IMR-90 (cell line): Measurements from ENCODE around the gene MMAB. TPM values are rescaled to one million over a fixed set of nuclear protein-coding genes. Genes with fewer than 3 reads are reported as not detected.

ENCODE experiments used
- ATAC-seq: fragments of 200-7000 bp; cut with Tn5 transposase; 2 replicates; pipeline ENCODE4 v1.9.1; 2020; ENCODE audit warnings: low read depth, mild to moderate bottlenecking, moderate library complexity
- BruUV-seq: library from RNA; stranded (reverse); fragments of 400-500 nt; replicated peaks from 2 replicates; lab custom pipeline; 2021; lab: Mats Ljungman, UMichigan
- CTCF ChIA-PET: fragments of 300-600 bp; formaldehyde crosslinking; extraction: SDS; loops from one replicate; lab custom pipeline; 2021; ENCODE audit warnings: antibody characterized with exemption; lab: Yijun Ruan, JAX
- POLR2A ChIA-PET: fragments of 300-600 bp; sonication (Branson Sonifier 250); formaldehyde crosslinking; loops from one replicate; lab custom pipeline; 2022; ENCODE audit warnings: antibody characterized with exemption; ENCODE audit not compliant: unreplicated experiment; lab: Charles Lee
- DNase-seq: peaks from one replicate; pipeline ENCODE4 v3.0.0; 2013
- H2AFZ ChIP-seq: replicated peaks from 2 replicates; pipeline ENCODE3; 2013; ENCODE audit warnings: low read length, mild to moderate bottlenecking; ENCODE audit not compliant: poor library complexity
- H2AK5ac ChIP-seq: 2 replicates; pipeline ENCODE4 v1.6.1; 2013; ENCODE audit warnings: low read depth, low read length, inconsistent platforms
- H2AK9ac ChIP-seq: replicated peaks from 2 replicates; pipeline ENCODE3; 2013; ENCODE audit warnings: mild to moderate bottlenecking, low read depth, low read length, moderate library complexity; ENCODE audit not compliant: poor library complexity
- H2BK120ac ChIP-seq: 2 replicates; pipeline ENCODE4 v1.6.1; 2013; ENCODE audit warnings: low read depth, low read length, inconsistent platforms
- H2BK15ac ChIP-seq: 3 replicates; pipeline ENCODE4 v1.6.1; 2013; ENCODE audit warnings: low read depth, low read length, inconsistent platforms
- H2BK20ac ChIP-seq: 2 replicates; pipeline ENCODE4 v1.6.1; 2013; ENCODE audit warnings: low read depth, mild to moderate bottlenecking, inconsistent platforms, low read length, moderate library complexity
- H2BK5ac ChIP-seq: 2 replicates; pipeline ENCODE4 v1.6.1; 2013; ENCODE audit warnings: mild to moderate bottlenecking, low read depth, low read length, inconsistent platforms; ENCODE audit not compliant: poor library complexity, severe bottlenecking
- H3K14ac ChIP-seq: replicated peaks from 2 replicates; pipeline ENCODE4 v1.6.1; 2013; ENCODE audit warnings: low read depth, low read length, inconsistent platforms
- H3K18ac ChIP-seq: 2 replicates; pipeline ENCODE4 v1.6.1; 2013; ENCODE audit warnings: low read depth, low read length, control low read depth
- H3K23ac ChIP-seq: 2 replicates; pipeline ENCODE4 v1.6.1; 2013; ENCODE audit warnings: low read depth, low read length, inconsistent platforms
- H3K27ac ChIP-seq: 2 replicates; pipeline ENCODE4 v1.5.1; 2013; ENCODE audit warnings: mild to moderate bottlenecking, control low read depth, low read length; ENCODE audit not compliant: insufficient read depth
- H3K27me3 ChIP-seq: 2 replicates; pipeline ENCODE4 v1.6.1; 2013; ENCODE audit warnings: low read length; ENCODE audit not compliant: control insufficient read depth, insufficient read depth
- H3K36me3 ChIP-seq: 2 replicates; pipeline ENCODE4 v1.6.1; 2013; ENCODE audit warnings: low read length, mixed read lengths; ENCODE audit not compliant: control insufficient read depth, insufficient read depth
- H3K4ac ChIP-seq: 2 replicates; pipeline ENCODE4 v1.6.1; 2013; ENCODE audit warnings: low read depth, low read length, inconsistent platforms
- H3K4me1 ChIP-seq: 2 replicates; pipeline ENCODE4 v1.6.1; 2013; ENCODE audit warnings: low read length, mixed read lengths; ENCODE audit not compliant: control insufficient read depth, insufficient read depth
- H3K4me2 ChIP-seq: 2 replicates; pipeline ENCODE4 v1.6.1; 2013; ENCODE audit warnings: low read depth, mild to moderate bottlenecking, control low read depth, low read length, moderate library complexity
- H3K4me3 ChIP-seq: 2 replicates; pipeline ENCODE4 v1.5.1; 2013; ENCODE audit warnings: low read depth, mild to moderate bottlenecking, control low read depth, low read length, moderate library complexity; ENCODE audit not compliant: insufficient read depth
- H3K56ac ChIP-seq: 2 replicates; pipeline ENCODE4 v1.6.1; 2013; ENCODE audit warnings: low read length, inconsistent platforms; ENCODE audit not compliant: insufficient read depth; ENCODE audit errors: extremely low read depth
- H3K79me1 ChIP-seq, 2 experiments: 2 replicates each; pipeline ENCODE4 v1.6.1; 2013; ENCODE audit warnings: low read length in 2 of 2, inconsistent platforms in 1 of 2, low read depth in 1 of 2
- H3K9ac ChIP-seq: 2 replicates; pipeline ENCODE4 v1.6.1; 2013; ENCODE audit warnings: low read depth, low read length, control low read depth
- H3K9me1 ChIP-seq: 2 replicates; pipeline ENCODE4 v1.6.1; 2013; ENCODE audit warnings: low read length, inconsistent platforms; ENCODE audit not compliant: insufficient read depth
- H3K9me3 ChIP-seq: 2 replicates; pipeline ENCODE4 v1.6.1; 2013; ENCODE audit warnings: low read length; ENCODE audit not compliant: control insufficient read depth, insufficient read depth
- H4K20me1 ChIP-seq: 2 replicates; pipeline ENCODE4 v1.6.1; 2013; ENCODE audit warnings: low read length, inconsistent platforms; ENCODE audit not compliant: insufficient read depth
- H4K5ac ChIP-seq: 2 replicates; pipeline ENCODE4 v1.6.1; 2013; ENCODE audit warnings: mild to moderate bottlenecking, low read depth, low read length, control low read depth
- H4K8ac ChIP-seq, 2 experiments: 2 replicates each; pipeline ENCODE4 v1.6.1; 2013; ENCODE audit warnings: low read depth in 2 of 2, low read length in 2 of 2, control low read depth in 1 of 2, inconsistent platforms in 1 of 2
- H4K91ac ChIP-seq: 2 replicates; pipeline ENCODE4 v1.6.1; 2013; ENCODE audit warnings: low read depth, low read length, inconsistent platforms; ENCODE audit not compliant: insufficient read depth
- MAFK ChIP-seq: IDR thresholded peaks from 2 replicates; pipeline ENCODE4 v1.6.1; 2012; ENCODE audit warnings: low read depth, low read length, improper control_type of control experiment
- MXI1 ChIP-seq: IDR thresholded peaks from 2 replicates; pipeline ENCODE4 v1.6.1; 2012; ENCODE audit warnings: low read depth, mild to moderate bottlenecking, low read length, moderate library complexity, borderline replicate concordance
- SMC3 ChIP-seq: fragments of 150-350 bp; IDR thresholded peaks from 2 replicates; pipeline ENCODE4 v1.6.1; 2016; ENCODE audit warnings: low read depth, mild to moderate bottlenecking, antibody characterized with exemption, low read length, moderate library complexity
- WGBS, 2 experiments: methylation state at CpG; one replicate each; pipeline versions ENCODE4 v1.1.5 to v1.1.7; 2013; ENCODE audit warnings: missing lambda C conversion rate in 2 of 2; ENCODE audit not compliant: insufficient read length in 1 of 2; ENCODE audit errors: extremely low coverage in 2 of 2; 5-methylcytosine and 5-hydroxymethylcytosine counted together
- dilution Hi-C: fragments of 300-500 bp; cut with HindIII; formaldehyde crosslinking; loops from one replicate; pipeline ENCODE4 v1.14.3; 2018; ENCODE audit warnings: low sequenced_read_pairs; ENCODE audit not compliant: unreplicated experiment
- in situ Hi-C: fragments of 300-500 bp; cut with MboI; formaldehyde crosslinking; loops from 3 replicates; pipeline ENCODE4 v1.14.3; 2019; ENCODE audit warnings: low sequenced_read_pairs, inconsistent platforms, mixed read lengths
- intact Hi-C: fragments of 100-400 bp; cut with micrococcal nuclease; formaldehyde crosslinking; loops from 2 replicates; pipeline ENCODE4 v1.10.0; 2022
- polyA plus RNA-seq, 3 experiments: library from polyadenylated mRNA; depleted of rRNA; stranded (reverse); fragments of >200 nt; gene quantifications; 2 replicates each; pipeline ENCODE4 v1.2.3, GENCODE V29; 2012; ENCODE audit warnings: low replicate concordance in 1 of 3
- total RNA-seq: library from RNA; depleted of rRNA; stranded (reverse); fragments of >200 nt; gene quantifications from 2 replicates; pipeline ENCODE4 v1.2.3, GENCODE V29; 2012

Gene MMAB
- total and polyA plus RNA-seq, 2 of the 4 experiments (the other 2 are of a cell fraction) = 16.5 to 16.9 TPM

DNA sequence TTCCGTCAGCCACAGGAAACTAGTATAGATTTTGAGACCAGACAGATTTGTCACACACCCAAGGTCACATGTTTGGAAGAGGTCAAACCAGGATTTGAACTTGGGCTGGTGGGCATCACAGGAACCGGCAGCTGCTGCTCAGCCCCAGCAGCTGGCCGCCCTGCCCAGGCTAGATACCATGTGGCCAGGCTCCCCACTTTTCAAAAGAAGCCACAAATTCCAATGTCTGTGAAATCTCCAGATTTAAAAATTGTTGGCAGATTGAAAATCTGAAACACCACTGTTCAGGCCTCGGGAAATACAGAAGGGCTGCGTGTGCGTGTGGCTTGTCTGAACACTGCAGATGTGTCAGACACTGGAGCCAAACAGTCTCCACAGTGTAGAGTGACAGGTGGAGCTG is 30.4 kb downstream of the MMAB start:
- no peak overlapping the region for H3K23ac ChIP-seq
- intact Hi-C loops = no loop called here
- 83% methylated on average over 2 of the region's 6 CpGs; no CpG with 5 or more reads in 1 of the 2 experiments for WGBS, 2 experiments
- no peak overlapping the region for H2AK9ac ChIP-seq
- no peak overlapping the region for H3K4me3 ChIP-seq
- dilution Hi-C loops = no loop called here
- H2AFZ ChIP-seq = no peak overlapping the region
- H3K9me1 ChIP-seq = peaks cover 8% of the 10 kb centered on the region
- H3K18ac ChIP-seq = no peak overlapping the region
- peaks cover 9% of the 10 kb centered on the region for H3K4me1 ChIP-seq
- peaks cover 0 to 4% of the 10 kb centered on the region in 2 experiments; a peak in 3 of 4 replicates for H3K79me1 ChIP-seq
- in situ Hi-C loops = no loop called here
- no peak overlapping the region for H2BK20ac ChIP-seq
- no peak for ATAC-seq
- H2AK5ac ChIP-seq = no peak overlapping the region
- no peak overlapping the region for H3K4ac ChIP-seq
- ChIA-PET POLR2A (interaction anchor here (0.7 kb wide), 1 partner anchor 829 kb away, joined by 5 read pairs; no protein-coding TSS in a partner anchor), CTCF (no interaction called here)
- no peak overlapping the region for H3K56ac ChIP-seq
- peaks cover 6% of the 10 kb centered on the region; the same call in 1 of the 2 replicates for H3K27me3 ChIP-seq
- no peaks in the 10 kb centered on the region for H3K36me3 ChIP-seq
- no peak overlapping the region for H2BK5ac ChIP-seq
- no peak overlapping the region for H4K5ac ChIP-seq
- no peak overlapping the region for H3K9ac ChIP-seq
- H2BK15ac ChIP-seq = no peak overlapping the region
- H3K4me2 ChIP-seq = no peak overlapping the region
- H2BK120ac ChIP-seq = no peak overlapping the region
- H3K9me3 ChIP-seq = no peaks in the 10 kb centered on the region
- TF ChIP-seq SMC3 (no peak), MXI1 (no peak), MAFK (no peak)
- no peak overlapping the region for H3K14ac ChIP-seq
- H4K8ac ChIP-seq = no peak overlapping the region
- DNase-seq = no peak
- H4K91ac ChIP-seq = no peak overlapping the region
- H4K20me1 ChIP-seq = no peaks in the 10 kb centered on the region
- no TSS peak for BruUV-seq
- no peak overlapping the region for H3K27ac ChIP-seq
